PC-3 (cell line): ENCODE measurements around the gene FIBCD1.

ENCODE experiments used
- CTCF ChIP-seq: fragments of 300-600 bp; sonication (generic); conservative IDR thresholded peaks from 2 replicates; pipeline ENCODE4 v1.5.1; 2017; ENCODE audit warnings: antibody characterized with exemption, low read depth, mild to moderate bottlenecking, low read length
- EZH2 ChIP-seq: fragments of 300-600 bp; sonication (generic); IDR thresholded peaks from one replicate; pipeline ENCODE4 v1.6.1; 2017; ENCODE audit warnings: antibody characterized with exemption, mild to moderate bottlenecking, low read length; ENCODE audit not compliant: unreplicated experiment
- EZH2phosphoT487 ChIP-seq: fragments of 300-600 bp; sonication (generic); IDR thresholded peaks from 2 replicates; pipeline ENCODE4 v1.6.1; 2018; ENCODE audit warnings: mild to moderate bottlenecking, antibody characterized with exemption, low read length, borderline replicate concordance

GRCh38 chr9:130852801-130853200, 86.2 kb downstream of the FIBCD1 start:
- no peak for TF ChIP-seq CTCF
- TF ChIP-seq EZH2 = no peak
- no peak for TF ChIP-seq EZH2phosphoT487
